Measurements from ENCODE around the gene DUS4L.

GRCh38 chr7:107622429-107622828 lies 58.7 kb downstream of the DUS4L start:
- TF ChIP-seq POLR2A (IDR thresholded peaks at IDR 0.05; ENCODE audit: low read depth, low read length) (no peak), POLR2AphosphoS5 (IDR thresholded peaks at IDR 0.05; ENCODE audit: low read depth, low read length) (no peak), TAF1 (IDR thresholded peaks at IDR 0.05; ENCODE audit: low read depth, low read length) (no peak), POU2F2 (IDR thresholded peaks at IDR 0.05; ENCODE audit: low read depth, low read length) (no peak), SPI1 (IDR thresholded peaks at IDR 0.05; ENCODE audit: low read depth, low read length) (no peak), PAX5 (IDR thresholded peaks at IDR 0.05; ENCODE audit: insufficient read depth, low read length, severe bottlenecking) (no peak)

Measured in GM12891 (cell line).